ENCODE results near the gene LRFN4. TPM values are rescaled to one million over a fixed set of nuclear protein-coding genes. Genes with fewer than 3 reads are reported as not detected.

LRFN4 gene
- polyA plus RNA-seq, 3 donors = 1.0 to 7.7 (median 1.7) TPM

GRCh38 chr11:66834539-66834845 is 22.4 kb upstream of the LRFN4 start:
- H3K27ac Mint-ChIP-seq = peak overlapping the region in 1 of 7 donors; percentile 46
- no peak overlapping the region for H3K4me3 Mint-ChIP-seq
- Histone ChIP-seq H2AFZ (ENCODE audit: insufficient read depth, low read depth, low read length, poor library complexity, severe bottlenecking) (no peak overlapping the region), H3K4me2 (replicated peaks; ENCODE audit: extremely low read depth, low read length, poor library complexity, severe bottlenecking) (no peak overlapping the region), H3K9ac (ENCODE audit: insufficient read depth, low read length, poor library complexity, severe bottlenecking) (no peak overlapping the region), H3K4me1 (ENCODE audit: control insufficient read depth in 1 of 2, insufficient read depth in 2 of 2, low read length in 2 of 2) (no peaks in the 10 kb centered on the region), H3K27ac (ENCODE audit: low read depth in 1 of 2, low read length in 2 of 2) (no peak overlapping the region), H3K36me3 (replicated peaks in 1 of 2; ENCODE audit: control insufficient read depth in 1 of 2, insufficient read depth in 2 of 2, low read length in 2 of 2) (peaks cover 3 to 12% of the 10 kb centered on the region in 2 donors), H4K20me1 (ENCODE audit: insufficient read depth, low read length) (peaks cover 25% of the 10 kb centered on the region), H3K9me3 (replicated peaks in 1 of 2; ENCODE audit: control insufficient read depth in 1 of 2, insufficient read depth in 1 of 2, low read length in 2 of 2) (no peaks in the 10 kb centered on the region), H3K79me2 (ENCODE audit: insufficient read depth, low read length) (peaks cover 2% of the 10 kb centered on the region), H3K4me3 (replicated peaks in 1 of 3; ENCODE audit: low read depth in 2 of 3, low read length in 3 of 3) (no peak overlapping the region), H3K27me3 (ENCODE audit: control insufficient read depth in 2 of 2, insufficient read depth in 2 of 2, low read length in 2 of 2) (no peaks in the 10 kb centered on the region)
- H3K27me3 Mint-ChIP-seq (ENCODE audit: low read depth in 3 of 3) = peaks cover 0 to 4% (median 0%) of the 10 kb centered on the region in 3 donors
- intact Hi-C loops (cut with micrococcal nuclease) = loop anchor here (2.0 to 10.0 kb wide), 4 partner anchors 140 to 427 kb away; no protein-coding TSS in a partner anchor
- TF ChIP-seq CTCF (IDR thresholded peaks at IDR 0.05) = peak; percentile 18
- H3K9me3 Mint-ChIP-seq = no peaks in the 10 kb centered on the region
- peaks cover 4% of the 10 kb centered on the region for H3K4me1 Mint-ChIP-seq
- no peak for DNase-seq
- WGBS (ENCODE audit: insufficient coverage) = 84% methylated on average over 4 of the region's 4 CpGs
- H3K36me3 Mint-ChIP-seq = peaks cover 0 to 11% of the 10 kb centered on the region in 2 donors

GRCh38 chr11:66834943-66835342 is 21.9 kb upstream of the LRFN4 start:
- Mint-ChIP-seq H3K4me1 (peaks cover 5% of the 10 kb centered on the region), H3K9me3 (no peaks in the 10 kb centered on the region), H3K4me3 (no peak overlapping the region), H3K36me3 (peaks cover under 1 to 11% of the 10 kb centered on the region in 2 donors), H3K27me3 (ENCODE audit: low read depth in 3 of 3) (peaks cover 0 to 4% (median 0%) of the 10 kb centered on the region in 3 donors), H3K27ac (peak overlapping the region in 1 of 7 donors; percentile 46)
- Histone ChIP-seq H3K4me2 (replicated peaks; ENCODE audit: extremely low read depth, low read length, poor library complexity, severe bottlenecking) (no peak overlapping the region), H3K36me3 (replicated peaks in 1 of 2; ENCODE audit: control insufficient read depth in 1 of 2, insufficient read depth in 2 of 2, low read length in 2 of 2) (peaks cover 3 to 12% of the 10 kb centered on the region in 2 donors), H3K4me1 (ENCODE audit: control insufficient read depth in 1 of 2, insufficient read depth in 2 of 2, low read length in 2 of 2) (no peaks in the 10 kb centered on the region), H3K79me2 (ENCODE audit: insufficient read depth, low read length) (peaks cover 6% of the 10 kb centered on the region), H3K27me3 (ENCODE audit: control insufficient read depth in 2 of 2, insufficient read depth in 2 of 2, low read length in 2 of 2) (no peaks in the 10 kb centered on the region), H3K4me3 (replicated peaks in 1 of 3; ENCODE audit: low read depth in 2 of 3, low read length in 3 of 3) (no peak overlapping the region), H3K9me3 (replicated peaks in 1 of 2; ENCODE audit: control insufficient read depth in 1 of 2, insufficient read depth in 1 of 2, low read length in 2 of 2) (no peaks in the 10 kb centered on the region), H3K27ac (ENCODE audit: low read depth in 1 of 2, low read length in 2 of 2) (no peak overlapping the region), H2AFZ (ENCODE audit: insufficient read depth, low read depth, low read length, poor library complexity, severe bottlenecking) (no peak overlapping the region), H4K20me1 (ENCODE audit: insufficient read depth, low read length) (peaks cover 29% of the 10 kb centered on the region), H3K9ac (ENCODE audit: insufficient read depth, low read length, poor library complexity, severe bottlenecking) (no peak overlapping the region)
- DNase-seq = no peak
- intact Hi-C loops (cut with micrococcal nuclease) = loop anchor here (1.0 to 10.0 kb wide), 5 partner anchors 140 to 428 kb away; no protein-coding TSS in a partner anchor
- WGBS (ENCODE audit: insufficient coverage) = 88% methylated on average over 3 of the region's 5 CpGs
- no peak for TF ChIP-seq CTCF (IDR thresholded peaks at IDR 0.05)
